Astrocyte of the cerebellum (primary cell): ENCODE measurements around the gene CNTRL.

Source experiments
- DNase-seq: peaks from one replicate; pipeline ENCODE4 v3.0.0-alpha.2; 2011; ENCODE audit warnings: low read depth
- H3K4me3 ChIP-seq: 2 replicates; pipeline ENCODE4 v1.5.1; 2011; ENCODE audit warnings: mild to moderate bottlenecking, low read depth, low read length, moderate library complexity
- in situ Hi-C: cut with HindIII; loops from 2 replicates; pipeline ENCODE4 v1.10.0; 2017; ENCODE audit warnings: low sequenced_read_pairs
- TF ChIP-seq, protein P1 (sequence below): IDR thresholded peaks from 2 replicates; pipeline ENCODE4 v1.5.1; 2012; ENCODE audit warnings: low read length, low read depth, moderate library complexity, mild to moderate bottlenecking; ENCODE audit errors: missing control alignments

CNTRL gene

GRCh38 chr9:121201738-121202533, 127.2 kb downstream of the CNTRL start, which contains the start of gene RAB14:
Gene RAB14 (minus strand): TSS chr9:121201869. CDS start chr9:121193412, 8,457 bp downstream.
- in situ Hi-C loops, result no loop called here
- TF ChIP-seq, protein P1, sequence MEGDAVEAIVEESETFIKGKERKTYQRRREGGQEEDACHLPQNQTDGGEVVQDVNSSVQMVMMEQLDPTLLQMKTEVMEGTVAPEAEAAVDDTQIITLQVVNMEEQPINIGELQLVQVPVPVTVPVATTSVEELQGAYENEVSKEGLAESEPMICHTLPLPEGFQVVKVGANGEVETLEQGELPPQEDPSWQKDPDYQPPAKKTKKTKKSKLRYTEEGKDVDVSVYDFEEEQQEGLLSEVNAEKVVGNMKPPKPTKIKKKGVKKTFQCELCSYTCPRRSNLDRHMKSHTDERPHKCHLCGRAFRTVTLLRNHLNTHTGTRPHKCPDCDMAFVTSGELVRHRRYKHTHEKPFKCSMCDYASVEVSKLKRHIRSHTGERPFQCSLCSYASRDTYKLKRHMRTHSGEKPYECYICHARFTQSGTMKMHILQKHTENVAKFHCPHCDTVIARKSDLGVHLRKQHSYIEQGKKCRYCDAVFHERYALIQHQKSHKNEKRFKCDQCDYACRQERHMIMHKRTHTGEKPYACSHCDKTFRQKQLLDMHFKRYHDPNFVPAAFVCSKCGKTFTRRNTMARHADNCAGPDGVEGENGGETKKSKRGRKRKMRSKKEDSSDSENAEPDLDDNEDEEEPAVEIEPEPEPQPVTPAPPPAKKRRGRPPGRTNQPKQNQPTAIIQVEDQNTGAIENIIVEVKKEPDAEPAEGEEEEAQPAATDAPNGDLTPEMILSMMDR, result peak; percentile 60
- DNase-seq, result peak; percentile 91
- H3K4me3 ChIP-seq, result peak within 1 kb of the TSS; percentile 77

GRCh38 chr9:121204121-121204520, 129.4 kb downstream of the CNTRL start:
- H3K4me3 ChIP-seq, result no peak overlapping the region
- TF ChIP-seq, protein P1, result no peak
- no peak for DNase-seq
- in situ Hi-C loops, result no loop called here

GRCh38 chr9:121204611-121205010, 129.9 kb downstream of the CNTRL start:
- DNase-seq, result no peak
- in situ Hi-C loops, result no loop called here

DNA sequence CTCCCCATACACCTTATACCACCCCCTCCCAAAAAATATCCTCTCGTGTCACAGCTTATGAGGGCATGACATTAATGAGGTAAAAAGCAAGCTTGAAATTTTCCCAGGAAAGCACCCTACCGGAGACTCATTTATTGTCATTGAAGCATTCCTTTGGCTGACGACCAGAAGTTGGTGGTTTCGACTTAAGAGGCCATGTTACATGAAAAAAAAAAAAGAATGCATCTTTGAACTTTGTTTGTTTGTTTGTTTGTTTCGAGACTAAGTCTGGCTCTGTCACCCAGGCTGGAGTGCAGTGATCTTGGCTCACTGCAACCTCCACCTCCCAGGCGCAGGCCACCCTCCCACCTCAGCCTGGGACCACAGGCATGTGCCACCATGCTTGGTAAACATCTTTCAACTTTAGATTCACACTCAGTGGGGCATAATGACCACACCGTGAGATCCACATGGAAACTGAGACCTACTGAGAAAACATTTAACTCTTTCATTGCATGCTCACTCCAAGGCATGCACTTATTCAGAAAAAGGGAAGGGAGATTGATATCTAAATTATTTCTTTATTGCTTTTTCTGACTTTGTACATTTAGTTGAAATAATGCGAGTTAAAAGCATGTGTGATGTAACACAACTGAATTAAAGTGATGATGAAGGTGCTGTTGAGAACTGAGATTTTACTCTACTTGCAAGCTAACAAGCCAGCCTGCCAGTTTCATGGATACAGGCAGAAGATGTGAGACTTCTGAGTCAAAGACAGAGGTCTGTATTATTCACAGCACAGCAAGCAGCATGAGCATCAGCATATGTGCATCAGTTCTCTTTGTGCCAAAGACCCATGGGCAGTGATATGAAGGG, 132.0 kb downstream of the CNTRL start:
- H3K4me3 ChIP-seq, result no peak overlapping the region
- in situ Hi-C loops, result no loop called here
- TF ChIP-seq, protein P1, result no peak
- DNase-seq, result peak; percentile 74

More at GRCh38 chr9:121204611-121205010, 129.9 kb downstream of the CNTRL start:
- TF ChIP-seq, protein P1, result no peak
- no peak overlapping the region for H3K4me3 ChIP-seq

GRCh38 chr9:121207371-121207940, 132.7 kb downstream of the CNTRL start:
- in situ Hi-C loops, result no loop called here
- no peak for DNase-seq
- H3K4me3 ChIP-seq, result no peak overlapping the region
- TF ChIP-seq, protein P1, result no peak

DNA sequence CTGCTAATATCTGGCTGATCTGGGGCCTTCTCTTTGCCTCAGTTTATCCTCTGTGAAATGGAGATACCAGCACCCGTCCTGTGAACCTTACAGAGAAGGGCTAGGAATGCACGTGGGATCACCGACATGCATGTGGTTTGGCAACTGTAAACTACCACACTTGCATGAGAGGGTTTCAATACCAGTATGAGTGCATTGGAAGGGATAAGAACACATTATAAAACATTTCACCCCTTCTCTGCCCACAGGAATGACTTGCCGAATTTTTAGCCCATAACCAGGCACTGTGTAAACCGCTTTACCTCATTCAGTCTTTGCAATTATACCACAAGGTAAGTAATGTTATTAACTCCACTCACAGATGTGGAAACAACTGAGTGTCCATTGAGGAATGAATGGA, 135.8 kb downstream of the CNTRL start:
- no peak overlapping the region for H3K4me3 ChIP-seq
- in situ Hi-C loops, result no loop called here
- TF ChIP-seq, protein P1, result no peak
- peak; percentile 19 for DNase-seq
